Effector memory CD4-positive, alpha-beta T cell (primary cell): ENCODE data around the gene RBFOX1.

Experiments used
- DNase-seq, 3 donors: peaks; one replicate each; pipeline ENCODE4 v3.0.0-alpha.2; 2020
- H3K27ac ChIP-seq: 2 replicates; pipeline ENCODE4 v1.7.0; 2013; ENCODE audit warnings: mild to moderate bottlenecking, low read length, moderate library complexity; ENCODE audit not compliant: insufficient read depth, poor library complexity, severe bottlenecking
- H3K27me3 ChIP-seq: replicated peaks from 2 replicates; pipeline ENCODE4 v1.7.0; 2013; ENCODE audit warnings: mild to moderate bottlenecking, low read length; ENCODE audit not compliant: insufficient read depth, control insufficient read depth, poor library complexity, severe bottlenecking
- H3K36me3 ChIP-seq: 2 replicates; pipeline ENCODE4 v1.7.0; 2013; ENCODE audit warnings: mild to moderate bottlenecking, low read length, moderate library complexity; ENCODE audit not compliant: control insufficient read depth, insufficient read depth
- H3K4me1 ChIP-seq: 2 replicates; pipeline ENCODE4 v1.7.0; 2013; ENCODE audit warnings: low read length, mild to moderate bottlenecking; ENCODE audit not compliant: control insufficient read depth, insufficient read depth, poor library complexity, severe bottlenecking
- H3K4me3 ChIP-seq: 2 replicates; pipeline ENCODE4 v1.7.0; 2013; ENCODE audit warnings: low read length, low read depth, mild to moderate bottlenecking; ENCODE audit not compliant: insufficient read depth, poor library complexity, severe bottlenecking
- H3K9me3 ChIP-seq: 2 replicates; pipeline ENCODE4 v1.7.0; 2013; ENCODE audit warnings: mild to moderate bottlenecking, low read length, moderate library complexity; ENCODE audit not compliant: control insufficient read depth

The RBFOX1 gene

GRCh38 chr16:7651803-7652570 is 319.3 kb downstream of the RBFOX1 start:
- H3K27me3 ChIP-seq, result no peaks in the 10 kb centered on the region
- no peaks in the 10 kb centered on the region for H3K36me3 ChIP-seq
- no peaks in the 10 kb centered on the region for H3K4me1 ChIP-seq
- H3K27ac ChIP-seq, result no peak overlapping the region
- H3K4me3 ChIP-seq, result no peak overlapping the region
- no peak for DNase-seq
- no peaks in the 10 kb centered on the region for H3K9me3 ChIP-seq

GRCh38 chr16:7653746-7654461 is 321.3 kb downstream of the RBFOX1 start:
- no peaks in the 10 kb centered on the region for H3K36me3 ChIP-seq
- H3K9me3 ChIP-seq, result no peaks in the 10 kb centered on the region
- H3K27ac ChIP-seq, result no peak overlapping the region
- no peaks in the 10 kb centered on the region for H3K4me1 ChIP-seq
- no peak overlapping the region for H3K4me3 ChIP-seq
- DNase-seq, result no peak
- no peaks in the 10 kb centered on the region for H3K27me3 ChIP-seq

DNA sequence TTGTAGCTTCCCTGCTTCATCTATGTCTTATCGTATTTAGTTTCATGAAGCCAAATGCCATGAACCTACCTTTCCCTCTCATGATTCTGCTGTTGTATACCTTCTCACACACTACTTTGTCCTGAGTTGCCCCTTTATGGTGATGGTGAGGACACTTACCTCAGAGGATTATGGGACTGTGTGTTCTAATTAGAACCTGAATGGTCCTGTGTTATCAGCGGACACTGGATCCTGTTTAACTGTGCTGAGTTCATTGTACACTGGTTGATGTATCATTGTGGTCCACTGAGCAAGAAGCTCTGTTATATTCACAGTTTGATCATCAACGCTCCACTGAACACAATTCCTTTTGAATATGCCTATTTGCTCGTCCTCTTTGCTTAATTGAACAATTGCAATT is 343.0 kb downstream of the RBFOX1 start:
- DNase-seq, result no peak
- no peaks in the 10 kb centered on the region for H3K36me3 ChIP-seq
- H3K9me3 ChIP-seq, result no peaks in the 10 kb centered on the region
- no peaks in the 10 kb centered on the region for H3K4me1 ChIP-seq
- no peak overlapping the region for H3K4me3 ChIP-seq
- no peak overlapping the region for H3K27ac ChIP-seq
- H3K27me3 ChIP-seq, result no peaks in the 10 kb centered on the region

GRCh38 chr16:7680296-7680695 is 347.7 kb downstream of the RBFOX1 start:
- Histone ChIP-seq H3K4me1 (no peaks in the 10 kb centered on the region), H3K4me3 (no peak overlapping the region), H3K27ac (no peak overlapping the region), H3K27me3 (no peaks in the 10 kb centered on the region), H3K36me3 (no peaks in the 10 kb centered on the region), H3K9me3 (no peaks in the 10 kb centered on the region)
- no peak for DNase-seq

DNA sequence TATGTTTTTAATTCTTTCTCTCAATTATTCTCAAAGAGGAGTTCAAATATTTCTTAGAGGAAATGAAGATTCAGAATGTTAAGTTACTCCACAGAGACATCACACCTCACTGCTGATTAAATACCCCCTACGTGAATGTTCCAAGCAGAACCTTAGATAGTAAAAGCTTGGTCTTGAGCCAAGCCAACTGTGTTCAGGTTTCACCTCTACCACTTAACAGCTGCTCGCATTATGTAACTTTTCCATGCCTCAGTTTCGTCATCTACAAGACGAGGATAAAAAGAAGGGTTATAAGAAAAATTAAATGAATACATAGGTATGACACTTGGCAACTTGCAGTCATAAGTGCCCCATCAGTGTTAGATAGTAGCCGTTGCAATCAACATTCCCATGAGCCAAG is 356.2 kb downstream of the RBFOX1 start:
- no peak for DNase-seq
- H3K4me1 ChIP-seq, result no peaks in the 10 kb centered on the region
- H3K9me3 ChIP-seq, result no peaks in the 10 kb centered on the region
- H3K27me3 ChIP-seq, result no peaks in the 10 kb centered on the region
- no peak overlapping the region for H3K4me3 ChIP-seq
- H3K36me3 ChIP-seq, result no peaks in the 10 kb centered on the region
- no peak overlapping the region for H3K27ac ChIP-seq

GRCh38 chr16:7689234-7689633 is 356.6 kb downstream of the RBFOX1 start:
- no peak overlapping the region for H3K27ac ChIP-seq
- no peaks in the 10 kb centered on the region for H3K36me3 ChIP-seq
- no peaks in the 10 kb centered on the region for H3K4me1 ChIP-seq
- H3K4me3 ChIP-seq, result no peak overlapping the region
- H3K27me3 ChIP-seq, result no peaks in the 10 kb centered on the region
- no peak for DNase-seq
- H3K9me3 ChIP-seq, result no peaks in the 10 kb centered on the region

DNA sequence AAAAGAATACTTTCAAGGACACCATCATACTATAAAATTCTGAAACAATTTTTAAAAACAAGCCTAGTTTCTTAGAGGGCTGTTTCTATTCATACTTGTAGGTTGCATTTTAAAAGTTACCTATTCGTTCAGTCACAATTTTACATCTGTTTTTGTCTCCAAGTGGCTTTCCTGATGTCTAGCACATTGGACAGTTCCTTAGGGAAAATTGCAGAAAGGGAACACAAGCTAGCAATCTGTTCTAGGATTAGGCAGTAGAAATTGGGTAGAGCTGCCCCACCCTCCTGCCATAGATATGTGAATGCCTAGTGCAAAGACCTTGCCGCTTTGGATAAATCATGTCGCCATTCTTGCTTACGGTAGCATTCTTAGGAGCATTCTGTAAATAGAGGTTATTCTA is 358.9 kb downstream of the RBFOX1 start:
- no peaks in the 10 kb centered on the region for H3K27me3 ChIP-seq
- no peak for DNase-seq
- no peaks in the 10 kb centered on the region for H3K4me1 ChIP-seq

DNA sequence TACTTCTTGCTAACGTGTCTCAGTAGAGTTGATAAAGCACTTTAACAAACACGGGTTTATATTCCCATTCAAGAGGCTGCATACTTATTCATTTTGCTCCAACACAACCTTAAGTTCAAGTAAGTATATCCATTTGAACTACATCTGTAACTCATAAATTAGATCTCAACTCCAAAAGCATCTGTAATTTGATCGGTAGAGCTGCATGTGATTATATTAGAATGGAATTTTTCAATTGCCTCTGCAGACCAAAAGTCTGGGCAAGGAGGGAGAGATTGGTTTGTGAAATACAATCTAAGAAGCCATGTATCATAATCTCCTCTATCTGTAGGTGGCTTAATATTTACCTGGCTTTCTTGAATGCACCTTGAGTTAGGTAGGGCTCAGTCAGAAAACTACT is 371.0 kb downstream of the RBFOX1 start:
- no peak for DNase-seq

More for the DNA sequence above, 358.9 kb downstream of the RBFOX1 start:
- no peaks in the 10 kb centered on the region for H3K9me3 ChIP-seq
- no peak overlapping the region for H3K4me3 ChIP-seq
- no peaks in the 10 kb centered on the region for H3K36me3 ChIP-seq
- H3K27ac ChIP-seq, result no peak overlapping the region

GRCh38 chr16:7705885-7706284 is 373.2 kb downstream of the RBFOX1 start:
- Histone ChIP-seq H3K27ac (no peak overlapping the region), H3K9me3 (no peaks in the 10 kb centered on the region), H3K27me3 (no peaks in the 10 kb centered on the region), H3K4me1 (no peaks in the 10 kb centered on the region), H3K36me3 (no peaks in the 10 kb centered on the region), H3K4me3 (no peak overlapping the region)
- no peak for DNase-seq

More for the DNA sequence above, 371.0 kb downstream of the RBFOX1 start:
- Histone ChIP-seq H3K4me1 (no peaks in the 10 kb centered on the region), H3K27ac (no peak overlapping the region), H3K9me3 (no peaks in the 10 kb centered on the region), H3K27me3 (no peaks in the 10 kb centered on the region), H3K36me3 (no peaks in the 10 kb centered on the region), H3K4me3 (no peak overlapping the region)

- Histone ChIP-seq H3K4me3 (no peak overlapping the region), H3K27ac (no peak overlapping the region), H3K27me3 (no peaks in the 10 kb centered on the region), H3K4me1 (no peaks in the 10 kb centered on the region), H3K36me3 (no peaks in the 10 kb centered on the region), H3K9me3 (no peaks in the 10 kb centered on the region)
- DNase-seq, result no peak
These were observed 376.5 kb downstream of the RBFOX1 start for GRCh38 chr16:7709186-7709585.
